ENCODE data around the gene GRM8.

The GRM8 gene

DNA sequence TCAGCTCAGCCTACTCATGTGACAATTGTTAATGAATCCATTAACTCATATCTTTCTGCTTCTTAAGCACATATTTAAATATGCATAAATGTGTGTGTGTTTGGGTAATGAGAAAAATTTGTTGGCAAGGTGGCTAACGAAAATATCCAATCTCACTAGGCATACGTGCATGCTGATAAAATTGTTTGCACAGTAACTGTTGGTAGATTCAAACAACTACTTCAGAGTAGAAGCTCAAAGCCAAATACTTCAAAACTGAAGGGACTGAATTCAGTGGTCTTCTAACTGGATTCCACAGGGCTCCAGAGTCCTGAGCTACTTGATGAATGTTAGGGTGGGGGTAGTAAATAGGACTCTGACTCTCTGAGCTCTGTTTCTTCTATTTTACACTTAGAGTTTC lies 757.0 kb downstream of the GRM8 start:
- TF ChIP-seq SIN3A (IDR thresholded peaks at IDR 0.05; ENCODE audit: borderline replicate concordance, insufficient read depth, low read length) (no peak), FOXP2 (optimal IDR thresholded peaks at IDR 0.05; ENCODE audit: borderline replicate concordance, extremely low read depth, extremely low read length, insufficient read depth) (no peak), TAF1 (IDR thresholded peaks at IDR 0.05; ENCODE audit: borderline replicate concordance, insufficient read depth, low read length) (no peak), POLR2AphosphoS5 (IDR thresholded peaks at IDR 0.05; ENCODE audit: low read depth, low read length) (no peak)
- TF ChIP-seq, protein P1, sequence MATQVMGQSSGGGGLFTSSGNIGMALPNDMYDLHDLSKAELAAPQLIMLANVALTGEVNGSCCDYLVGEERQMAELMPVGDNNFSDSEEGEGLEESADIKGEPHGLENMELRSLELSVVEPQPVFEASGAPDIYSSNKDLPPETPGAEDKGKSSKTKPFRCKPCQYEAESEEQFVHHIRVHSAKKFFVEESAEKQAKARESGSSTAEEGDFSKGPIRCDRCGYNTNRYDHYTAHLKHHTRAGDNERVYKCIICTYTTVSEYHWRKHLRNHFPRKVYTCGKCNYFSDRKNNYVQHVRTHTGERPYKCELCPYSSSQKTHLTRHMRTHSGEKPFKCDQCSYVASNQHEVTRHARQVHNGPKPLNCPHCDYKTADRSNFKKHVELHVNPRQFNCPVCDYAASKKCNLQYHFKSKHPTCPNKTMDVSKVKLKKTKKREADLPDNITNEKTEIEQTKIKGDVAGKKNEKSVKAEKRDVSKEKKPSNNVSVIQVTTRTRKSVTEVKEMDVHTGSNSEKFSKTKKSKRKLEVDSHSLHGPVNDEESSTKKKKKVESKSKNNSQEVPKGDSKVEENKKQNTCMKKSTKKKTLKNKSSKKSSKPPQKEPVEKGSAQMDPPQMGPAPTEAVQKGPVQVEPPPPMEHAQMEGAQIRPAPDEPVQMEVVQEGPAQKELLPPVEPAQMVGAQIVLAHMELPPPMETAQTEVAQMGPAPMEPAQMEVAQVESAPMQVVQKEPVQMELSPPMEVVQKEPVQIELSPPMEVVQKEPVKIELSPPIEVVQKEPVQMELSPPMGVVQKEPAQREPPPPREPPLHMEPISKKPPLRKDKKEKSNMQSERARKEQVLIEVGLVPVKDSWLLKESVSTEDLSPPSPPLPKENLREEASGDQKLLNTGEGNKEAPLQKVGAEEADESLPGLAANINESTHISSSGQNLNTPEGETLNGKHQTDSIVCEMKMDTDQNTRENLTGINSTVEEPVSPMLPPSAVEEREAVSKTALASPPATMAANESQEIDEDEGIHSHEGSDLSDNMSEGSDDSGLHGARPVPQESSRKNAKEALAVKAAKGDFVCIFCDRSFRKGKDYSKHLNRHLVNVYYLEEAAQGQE (IDR thresholded peaks at IDR 0.05; ENCODE audit: insufficient read depth in 1 of 2, low read depth in 2 of 2, low read length in 2 of 2), result no peak

DNA sequence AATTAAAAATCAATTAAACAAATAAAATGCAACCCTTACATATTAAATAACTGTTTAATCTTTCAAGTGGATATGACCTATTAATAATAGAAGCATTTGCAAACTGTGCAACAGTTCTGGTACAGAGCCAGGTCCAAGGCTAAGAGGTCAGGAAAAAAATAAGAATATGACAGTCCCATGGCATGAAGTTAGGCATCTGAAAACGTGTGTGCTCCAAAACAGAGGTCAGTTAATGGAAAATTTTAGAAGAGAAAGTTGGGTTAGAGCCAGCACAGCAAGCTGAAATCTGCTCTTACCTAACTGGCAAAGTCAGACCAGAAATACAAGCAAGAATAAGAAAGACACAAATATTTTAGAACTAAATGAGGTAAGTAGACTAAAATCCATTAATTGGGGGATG lies 757.7 kb downstream of the GRM8 start:
- TF ChIP-seq, protein P1 (IDR thresholded peaks at IDR 0.05; ENCODE audit: insufficient read depth in 1 of 2, low read depth in 2 of 2, low read length in 2 of 2), result no peak
- TF ChIP-seq POLR2AphosphoS5 (IDR thresholded peaks at IDR 0.05; ENCODE audit: low read depth, low read length) (no peak), SIN3A (IDR thresholded peaks at IDR 0.05; ENCODE audit: borderline replicate concordance, insufficient read depth, low read length) (no peak), FOXP2 (optimal IDR thresholded peaks at IDR 0.05; ENCODE audit: borderline replicate concordance, extremely low read depth, extremely low read length, insufficient read depth) (no peak), TAF1 (IDR thresholded peaks at IDR 0.05; ENCODE audit: borderline replicate concordance, insufficient read depth, low read length) (no peak)

DNA sequence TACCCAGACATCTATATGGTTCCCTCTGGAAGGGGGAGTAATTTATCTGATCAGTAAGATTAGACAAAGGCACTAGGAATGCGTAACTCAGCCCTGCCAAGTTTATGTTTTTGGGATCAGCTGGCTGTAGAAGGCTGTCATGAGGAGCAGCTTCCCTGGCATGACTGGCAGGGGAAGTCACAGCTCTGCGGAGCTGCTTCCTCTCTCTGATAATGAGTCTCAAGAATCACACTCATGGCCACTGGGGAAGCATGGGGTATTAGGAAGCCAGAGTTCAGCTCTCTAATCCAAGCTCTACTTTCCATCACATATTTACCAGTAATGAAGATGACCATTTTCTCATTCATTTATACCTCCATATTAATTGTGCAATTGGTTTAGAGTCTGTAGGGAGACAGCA lies 758.9 kb downstream of the GRM8 start:
- TF ChIP-seq FOXP2 (optimal IDR thresholded peaks at IDR 0.05; ENCODE audit: borderline replicate concordance, extremely low read depth, extremely low read length, insufficient read depth) (no peak), POLR2AphosphoS5 (IDR thresholded peaks at IDR 0.05; ENCODE audit: low read depth, low read length) (no peak), SIN3A (IDR thresholded peaks at IDR 0.05; ENCODE audit: borderline replicate concordance, insufficient read depth, low read length) (no peak), TAF1 (IDR thresholded peaks at IDR 0.05; ENCODE audit: borderline replicate concordance, insufficient read depth, low read length) (no peak)
- TF ChIP-seq, protein P1 (IDR thresholded peaks at IDR 0.05; ENCODE audit: insufficient read depth in 1 of 2, low read depth in 2 of 2, low read length in 2 of 2), result no peak

DNA sequence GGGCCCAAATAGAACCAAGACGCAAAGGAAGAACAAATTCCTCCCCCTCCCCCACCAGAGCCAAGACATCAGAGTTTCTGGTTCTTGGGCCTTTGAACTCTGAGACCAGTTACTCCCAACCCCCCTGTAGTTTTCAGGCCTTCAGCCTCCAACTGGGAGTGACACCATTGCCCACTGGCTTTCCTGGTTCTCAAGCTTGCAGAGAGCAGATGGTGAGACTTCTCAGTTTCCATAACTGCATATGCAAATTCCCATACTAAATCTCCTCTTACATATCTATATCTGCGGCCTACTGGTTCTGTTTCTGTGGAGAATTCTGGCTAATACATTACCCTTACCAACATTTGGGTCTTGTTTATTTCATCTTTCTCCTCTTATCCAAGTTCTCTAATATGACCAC lies 762.9 kb downstream of the GRM8 start:
- TF ChIP-seq SIN3A (IDR thresholded peaks at IDR 0.05; ENCODE audit: borderline replicate concordance, insufficient read depth, low read length) (no peak), TAF1 (IDR thresholded peaks at IDR 0.05; ENCODE audit: borderline replicate concordance, insufficient read depth, low read length) (no peak)
- TF ChIP-seq, protein P1 (IDR thresholded peaks at IDR 0.05; ENCODE audit: insufficient read depth in 1 of 2, low read depth in 2 of 2, low read length in 2 of 2), result no peak

All from PFSK-1 (cell line).